SH-SY5Y (cell line): ENCODE results near the gene KIAA1217.

Experiments used
- GATA2 ChIP-seq: IDR thresholded peaks from 2 replicates; pipeline ENCODE4 v1.6.1; 2011; ENCODE audit warnings: mild to moderate bottlenecking, low read depth, low read length
- GATA3 ChIP-seq: IDR thresholded peaks from 2 replicates; pipeline ENCODE4 v1.6.1; 2011; ENCODE audit warnings: low read depth, mild to moderate bottlenecking, low read length, moderate library complexity

DNA sequence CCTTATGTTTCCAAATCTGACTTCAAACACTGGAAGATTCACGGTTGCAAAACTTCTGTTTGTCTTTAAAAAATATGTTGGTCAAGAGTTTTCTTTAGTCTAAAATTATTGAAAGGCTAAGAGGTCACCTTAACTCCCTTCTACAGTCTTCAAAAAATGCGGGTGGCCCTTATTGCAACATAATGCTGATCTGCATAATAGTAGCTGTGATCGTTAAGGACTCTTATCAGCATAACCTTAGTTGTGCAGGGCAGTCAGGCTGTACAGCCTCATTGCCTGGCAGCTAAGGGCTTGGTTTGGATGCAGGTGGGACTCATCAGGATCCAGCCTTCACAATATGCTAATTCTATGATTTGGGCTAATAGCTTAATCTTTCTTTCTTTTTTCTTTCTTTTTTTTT is 15.0 kb downstream of the KIAA1217 start:
- no peak for TF ChIP-seq GATA3
- no peak for TF ChIP-seq GATA2
